HEK293 (cell line): Measurements from ENCODE around the gene ABHD14A.

ENCODE experiments used
- KLF10 ChIP-seq: fragments of 450-650 bp; IDR thresholded peaks from 2 replicates; pipeline ENCODE4 v1.5.1; 2018; ENCODE audit warnings: missing biosample characterization, mild to moderate bottlenecking, missing genetic modification characterization
- KLF9 ChIP-seq: fragments of 450-650 bp; formaldehyde crosslinking; IDR thresholded peaks from 2 replicates; pipeline ENCODE4 v1.5.1; 2016; ENCODE audit warnings: missing biosample characterization, missing genetic modification characterization, low read depth
- OVOL3 ChIP-seq: fragments of 450-650 bp; formaldehyde crosslinking; IDR thresholded peaks from 2 replicates; pipeline ENCODE4 v1.5.1; 2016; ENCODE audit warnings: missing biosample characterization, missing genetic modification characterization
- ZBTB7A ChIP-seq: fragments of 450-650 bp; formaldehyde crosslinking; IDR thresholded peaks from 2 replicates; pipeline ENCODE4 v1.5.1; 2016; ENCODE audit warnings: low read depth, missing biosample characterization, missing genetic modification characterization
- ZBTB8A ChIP-seq: fragments of 450-650 bp; formaldehyde crosslinking; IDR thresholded peaks from 2 replicates; pipeline ENCODE4 v1.5.1; 2016; ENCODE audit warnings: missing biosample characterization, missing genetic modification characterization
- ZNF274 ChIP-seq, 2 experiments: fragments of 200-500 bp in 1 of 2; fragments of 450-650 bp in 1 of 2; sonication (Bioruptor generic) in 1 of 2; formaldehyde crosslinking in 1 of 2; IDR thresholded peaks; 2 replicates each; pipeline versions ENCODE4 v1.5.1 to v1.6.1; 2014 to 2016; ENCODE audit warnings: borderline replicate concordance in 1 of 2, inconsistent platforms in 1 of 2, low read length in 1 of 2, missing biosample characterization in 1 of 2, missing genetic modification characterization in 1 of 2
- ZNF423 ChIP-seq: fragments of 450-650 bp; formaldehyde crosslinking; IDR thresholded peaks from 2 replicates; pipeline ENCODE4 v1.5.1; 2016; ENCODE audit warnings: missing biosample characterization, missing genetic modification characterization
- ZNF830 ChIP-seq: fragments of 450-650 bp; IDR thresholded peaks from 2 replicates; pipeline ENCODE4 v1.5.0; 2018; ENCODE audit warnings: missing biosample characterization, missing genetic modification characterization, low read depth, mild to moderate bottlenecking, moderate library complexity
- TF ChIP-seq, protein P1 (sequence below): fragments of 450-650 bp; formaldehyde crosslinking; IDR thresholded peaks from 2 replicates; pipeline ENCODE4 v1.5.1; 2016; ENCODE audit warnings: missing biosample characterization, missing genetic modification characterization, low read depth
- TF ChIP-seq, protein P2 (sequence below): fragments of 450-650 bp; formaldehyde crosslinking; IDR thresholded peaks from 2 replicates; pipeline ENCODE4 v1.5.1; 2016; ENCODE audit warnings: missing biosample characterization, missing genetic modification characterization
- TF ChIP-seq, protein P3 (sequence below): fragments of 450-650 bp; formaldehyde crosslinking; IDR thresholded peaks from 2 replicates; pipeline ENCODE4 v1.5.1; 2016; ENCODE audit warnings: missing biosample characterization, missing genetic modification characterization
- TF ChIP-seq, protein P4 (sequence below): fragments of 450-650 bp; formaldehyde crosslinking; IDR thresholded peaks from 2 replicates; pipeline ENCODE4 v1.5.1; 2016; ENCODE audit warnings: missing biosample characterization, missing genetic modification characterization, low read depth
- TF ChIP-seq, protein P5 (sequence below): fragments of 450-650 bp; formaldehyde crosslinking; IDR thresholded peaks from 2 replicates; pipeline ENCODE4 v1.5.1; 2016; ENCODE audit warnings: missing biosample characterization, missing genetic modification characterization

DNA sequence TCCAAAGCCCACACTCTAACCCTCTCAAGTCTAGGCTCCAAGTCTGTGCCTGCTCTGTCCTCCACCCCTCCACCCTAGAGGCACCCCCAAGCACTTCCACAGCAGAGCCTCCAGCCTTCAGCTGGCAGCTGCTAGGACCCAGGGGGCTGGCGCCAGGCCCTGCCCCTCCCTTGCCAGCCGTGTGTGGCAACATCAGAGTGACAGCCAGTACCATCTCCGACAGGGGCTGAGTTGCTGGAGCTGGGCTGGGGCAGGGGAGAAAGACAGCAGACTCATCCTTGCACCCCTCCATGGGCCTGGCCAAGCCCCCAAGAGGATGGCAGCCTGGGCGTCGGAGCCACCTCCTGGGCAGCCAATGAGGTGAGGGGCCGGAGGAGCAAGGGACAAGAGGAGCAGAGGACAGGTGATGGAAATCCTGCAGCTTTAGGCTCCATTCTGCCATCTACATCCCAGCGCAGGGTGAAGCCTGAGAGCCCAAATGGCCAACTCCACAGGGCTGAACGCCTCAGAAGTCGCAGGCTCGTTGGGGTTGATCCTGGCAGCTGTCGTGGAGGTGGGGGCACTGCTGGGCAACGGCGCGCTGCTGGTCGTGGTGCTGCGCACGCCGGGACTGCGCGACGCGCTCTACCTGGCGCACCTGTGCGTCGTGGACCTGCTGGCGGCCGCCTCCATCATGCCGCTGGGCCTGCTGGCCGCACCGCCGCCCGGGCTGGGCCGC, 19.5 kb upstream of the ABHD14A start, which contains the start of gene GPR62:
- TF ChIP-seq, protein P1, sequence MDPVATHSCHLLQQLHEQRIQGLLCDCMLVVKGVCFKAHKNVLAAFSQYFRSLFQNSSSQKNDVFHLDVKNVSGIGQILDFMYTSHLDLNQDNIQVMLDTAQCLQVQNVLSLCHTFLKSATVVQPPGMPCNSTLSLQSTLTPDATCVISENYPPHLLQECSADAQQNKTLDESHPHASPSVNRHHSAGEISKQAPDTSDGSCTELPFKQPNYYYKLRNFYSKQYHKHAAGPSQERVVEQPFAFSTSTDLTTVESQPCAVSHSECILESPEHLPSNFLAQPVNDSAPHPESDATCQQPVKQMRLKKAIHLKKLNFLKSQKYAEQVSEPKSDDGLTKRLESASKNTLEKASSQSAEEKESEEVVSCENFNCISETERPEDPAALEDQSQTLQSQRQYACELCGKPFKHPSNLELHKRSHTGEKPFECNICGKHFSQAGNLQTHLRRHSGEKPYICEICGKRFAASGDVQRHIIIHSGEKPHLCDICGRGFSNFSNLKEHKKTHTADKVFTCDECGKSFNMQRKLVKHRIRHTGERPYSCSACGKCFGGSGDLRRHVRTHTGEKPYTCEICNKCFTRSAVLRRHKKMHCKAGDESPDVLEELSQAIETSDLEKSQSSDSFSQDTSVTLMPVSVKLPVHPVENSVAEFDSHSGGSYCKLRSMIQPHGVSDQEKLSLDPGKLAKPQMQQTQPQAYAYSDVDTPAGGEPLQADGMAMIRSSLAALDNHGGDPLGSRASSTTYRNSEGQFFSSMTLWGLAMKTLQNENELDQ (tag by site-specific recombination), result no peak
- TF ChIP-seq, protein P2, sequence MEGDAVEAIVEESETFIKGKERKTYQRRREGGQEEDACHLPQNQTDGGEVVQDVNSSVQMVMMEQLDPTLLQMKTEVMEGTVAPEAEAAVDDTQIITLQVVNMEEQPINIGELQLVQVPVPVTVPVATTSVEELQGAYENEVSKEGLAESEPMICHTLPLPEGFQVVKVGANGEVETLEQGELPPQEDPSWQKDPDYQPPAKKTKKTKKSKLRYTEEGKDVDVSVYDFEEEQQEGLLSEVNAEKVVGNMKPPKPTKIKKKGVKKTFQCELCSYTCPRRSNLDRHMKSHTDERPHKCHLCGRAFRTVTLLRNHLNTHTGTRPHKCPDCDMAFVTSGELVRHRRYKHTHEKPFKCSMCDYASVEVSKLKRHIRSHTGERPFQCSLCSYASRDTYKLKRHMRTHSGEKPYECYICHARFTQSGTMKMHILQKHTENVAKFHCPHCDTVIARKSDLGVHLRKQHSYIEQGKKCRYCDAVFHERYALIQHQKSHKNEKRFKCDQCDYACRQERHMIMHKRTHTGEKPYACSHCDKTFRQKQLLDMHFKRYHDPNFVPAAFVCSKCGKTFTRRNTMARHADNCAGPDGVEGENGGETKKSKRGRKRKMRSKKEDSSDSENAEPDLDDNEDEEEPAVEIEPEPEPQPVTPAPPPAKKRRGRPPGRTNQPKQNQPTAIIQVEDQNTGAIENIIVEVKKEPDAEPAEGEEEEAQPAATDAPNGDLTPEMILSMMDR, result no peak
- TF ChIP-seq, protein P3, sequence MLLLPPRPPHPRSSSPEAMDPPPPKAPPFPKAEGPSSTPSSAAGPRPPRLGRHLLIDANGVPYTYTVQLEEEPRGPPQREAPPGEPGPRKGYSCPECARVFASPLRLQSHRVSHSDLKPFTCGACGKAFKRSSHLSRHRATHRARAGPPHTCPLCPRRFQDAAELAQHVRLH (tag by site-specific recombination), result no peak
- TF ChIP-seq ZNF274 (IDR thresholded peaks at IDR 0.05; ENCODE audit: low read length) (no peak), ZNF274 (tag by site-specific recombination; IDR thresholded peaks at IDR 0.05; ENCODE audit: borderline replicate concordance) (no peak), OVOL3 (tag by site-specific recombination) (no peak), ZBTB7A (no peak), ZNF423 (tag by site-specific recombination) (no peak), KLF9 (tag by site-specific recombination) (no peak), KLF10 (tag by site-specific recombination) (no peak), ZNF830 (tag by site-specific recombination) (no peak), ZBTB8A (no peak)
- TF ChIP-seq, protein P4, sequence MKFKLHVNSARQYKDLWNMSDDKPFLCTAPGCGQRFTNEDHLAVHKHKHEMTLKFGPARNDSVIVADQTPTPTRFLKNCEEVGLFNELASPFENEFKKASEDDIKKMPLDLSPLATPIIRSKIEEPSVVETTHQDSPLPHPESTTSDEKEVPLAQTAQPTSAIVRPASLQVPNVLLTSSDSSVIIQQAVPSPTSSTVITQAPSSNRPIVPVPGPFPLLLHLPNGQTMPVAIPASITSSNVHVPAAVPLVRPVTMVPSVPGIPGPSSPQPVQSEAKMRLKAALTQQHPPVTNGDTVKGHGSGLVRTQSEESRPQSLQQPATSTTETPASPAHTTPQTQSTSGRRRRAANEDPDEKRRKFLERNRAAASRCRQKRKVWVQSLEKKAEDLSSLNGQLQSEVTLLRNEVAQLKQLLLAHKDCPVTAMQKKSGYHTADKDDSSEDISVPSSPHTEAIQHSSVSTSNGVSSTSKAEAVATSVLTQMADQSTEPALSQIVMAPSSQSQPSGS, result no peak
- TF ChIP-seq, protein P5, sequence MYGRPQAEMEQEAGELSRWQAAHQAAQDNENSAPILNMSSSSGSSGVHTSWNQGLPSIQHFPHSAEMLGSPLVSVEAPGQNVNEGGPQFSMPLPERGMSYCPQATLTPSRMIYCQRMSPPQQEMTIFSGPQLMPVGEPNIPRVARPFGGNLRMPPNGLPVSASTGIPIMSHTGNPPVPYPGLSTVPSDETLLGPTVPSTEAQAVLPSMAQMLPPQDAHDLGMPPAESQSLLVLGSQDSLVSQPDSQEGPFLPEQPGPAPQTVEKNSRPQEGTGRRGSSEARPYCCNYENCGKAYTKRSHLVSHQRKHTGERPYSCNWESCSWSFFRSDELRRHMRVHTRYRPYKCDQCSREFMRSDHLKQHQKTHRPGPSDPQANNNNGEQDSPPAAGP, result no peak
